Activated T-cell treated with anti-CD3 and anti-CD28 coated beads for 24 hours (primary cell): ENCODE data around the gene MIPEP.

Source experiments
- DNase-seq: peaks from one replicate; pipeline ENCODE4 v3.0.0-alpha.2; 2020; ENCODE audit warnings: low read depth

MIPEP gene

GRCh38 chr13:23852351-23852750, 36.8 kb downstream of the MIPEP start:
- no peak for DNase-seq

DNA sequence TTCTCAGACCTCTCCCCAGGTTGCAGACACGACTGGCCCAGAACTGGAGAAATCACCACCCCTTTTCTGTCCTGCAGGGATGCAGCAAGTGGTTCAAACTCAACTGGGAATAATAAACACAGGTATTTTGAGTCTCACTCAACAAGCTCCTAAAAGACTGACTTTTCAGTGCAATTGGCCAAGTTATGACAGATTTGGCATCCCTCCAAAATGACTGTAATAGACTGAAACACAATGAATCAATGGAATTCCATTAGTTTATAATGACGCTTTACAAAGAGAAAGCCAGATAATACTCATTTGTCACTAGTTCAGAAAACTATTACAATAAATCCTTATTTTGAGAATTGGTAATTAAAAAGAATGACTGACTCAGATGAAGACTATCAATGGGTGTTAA, 38.1 kb downstream of the MIPEP start:
- no peak for DNase-seq

DNA sequence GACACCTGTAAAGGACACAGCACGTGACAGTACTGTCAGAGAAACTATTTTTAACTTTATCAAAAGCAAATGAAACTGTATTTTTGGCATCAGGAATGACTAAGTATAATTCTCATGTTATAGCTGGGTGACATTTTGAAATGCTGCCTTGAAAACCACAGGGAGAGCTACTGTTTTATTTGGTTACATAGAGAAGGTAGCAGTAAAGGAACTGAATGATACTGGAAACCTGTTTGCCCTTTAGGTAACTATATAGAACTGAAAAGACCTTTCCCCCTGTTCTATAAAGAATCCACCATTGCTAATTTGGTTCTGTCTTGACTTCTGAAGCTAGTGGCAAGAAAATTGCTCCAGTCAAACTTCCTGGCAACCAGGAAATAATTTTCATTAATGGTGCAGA, 39.1 kb downstream of the MIPEP start:
- DNase-seq: no peak

DNA sequence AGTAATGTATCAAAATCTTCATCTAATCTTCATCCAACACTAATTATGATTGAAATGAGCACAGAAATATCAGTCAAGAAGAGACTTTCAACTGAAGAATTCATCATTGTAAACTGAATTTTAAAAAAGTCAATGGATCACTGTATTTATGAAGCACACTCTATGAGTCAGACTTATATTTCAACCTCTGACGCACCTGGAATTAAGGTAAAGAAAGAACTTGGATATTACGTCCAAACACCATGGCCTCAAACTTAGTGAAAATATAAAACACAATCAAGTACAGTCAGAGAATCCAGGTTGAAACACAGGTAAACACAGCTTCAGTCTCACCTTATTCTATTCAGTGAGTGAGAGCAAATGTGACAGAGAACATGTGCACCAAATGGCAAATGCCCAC, 39.5 kb downstream of the MIPEP start:
- no peak for DNase-seq

- DNase-seq: no peak
Measured at GRCh38 chr13:23848646-23849141, 40.5 kb downstream of the MIPEP start.

GRCh38 chr13:23848019-23848418, 41.2 kb downstream of the MIPEP start:
- DNase-seq: no peak

DNA sequence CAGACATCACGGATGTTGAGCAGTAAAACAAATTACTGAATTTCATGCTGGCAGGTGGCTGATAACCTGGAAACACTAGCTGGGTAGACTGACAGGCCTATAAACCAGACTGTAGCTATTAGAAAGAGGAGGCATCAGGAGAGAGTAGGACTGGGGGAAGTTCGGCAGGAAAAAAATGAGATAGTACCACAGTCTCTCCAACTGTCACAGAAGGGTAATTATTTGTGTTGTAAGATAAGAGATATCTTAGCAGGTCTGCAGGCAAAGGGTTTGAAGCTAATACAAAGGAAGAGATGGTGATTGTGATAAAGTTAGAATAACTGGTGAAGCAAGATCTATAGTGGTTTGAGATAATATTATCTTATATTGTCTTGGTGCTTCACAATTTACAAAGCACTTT, 41.7 kb downstream of the MIPEP start:
- DNase-seq: no peak

GRCh38 chr13:23845105-23845725, 44.0 kb downstream of the MIPEP start:
- DNase-seq: no peak

DNA sequence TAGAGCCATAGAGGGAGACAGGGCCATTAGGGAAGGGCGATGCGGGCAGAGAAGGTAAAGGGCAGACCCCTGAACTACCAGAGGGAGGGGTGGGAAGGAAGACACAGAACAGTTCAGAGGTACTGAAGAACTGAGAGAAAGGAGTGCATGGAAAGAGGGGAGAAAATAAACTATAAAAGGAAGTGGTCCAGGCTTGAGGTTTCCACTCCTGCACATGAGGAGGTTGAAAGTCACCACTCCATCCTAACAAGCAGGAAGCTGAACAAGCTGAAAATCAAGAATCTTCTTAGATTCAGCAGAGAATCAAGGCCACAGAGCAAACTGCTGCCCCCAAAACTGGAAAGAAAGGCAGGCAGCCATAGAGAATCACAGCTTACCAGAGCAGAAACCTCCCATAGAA, 45.1 kb downstream of the MIPEP start:
- DNase-seq: no peak

DNA sequence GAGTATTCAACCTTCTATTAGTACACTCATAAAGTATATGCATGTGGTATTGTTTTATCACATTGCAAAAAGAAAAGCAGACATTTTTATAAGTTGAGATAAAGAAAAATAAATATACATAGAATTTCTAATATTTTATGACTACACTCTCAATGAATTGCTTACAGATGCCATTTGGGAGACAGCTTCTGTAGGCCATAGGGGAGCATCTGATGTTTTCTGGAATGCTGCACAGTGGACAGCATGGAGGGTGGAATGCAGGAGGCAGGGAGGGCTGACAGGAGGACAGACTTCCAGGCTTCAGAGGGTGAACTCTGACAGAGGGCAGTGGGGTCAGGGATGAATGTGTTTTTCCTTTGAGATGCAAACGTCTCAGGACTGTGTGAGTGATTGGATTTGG, 45.8 kb downstream of the MIPEP start:
- no peak for DNase-seq

GRCh38 chr13:23842406-23842805, 46.8 kb downstream of the MIPEP start:
- no peak for DNase-seq

GRCh38 chr13:23833733-23834611, 55.2 kb downstream of the MIPEP start:
- no peak for DNase-seq

DNA sequence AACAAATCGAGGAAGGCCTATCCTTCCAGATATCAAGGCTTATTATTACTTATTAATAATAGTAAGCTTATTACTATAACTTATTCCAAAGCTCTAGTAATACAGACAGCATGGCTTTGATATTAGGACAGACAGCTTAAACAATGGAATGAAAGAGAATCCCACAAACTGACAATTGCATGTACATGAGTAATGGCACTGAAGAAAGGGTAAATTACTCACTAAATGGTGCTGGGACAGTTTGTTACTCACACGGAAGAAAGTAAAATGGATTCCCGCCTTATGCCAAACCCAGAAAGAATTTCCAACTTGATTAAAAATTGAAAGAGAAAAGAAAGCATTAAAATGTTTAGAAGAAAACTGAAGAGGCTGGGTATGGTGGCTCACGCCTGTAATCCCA, 60.3 kb downstream of the MIPEP start:
- no peak for DNase-seq

DNA sequence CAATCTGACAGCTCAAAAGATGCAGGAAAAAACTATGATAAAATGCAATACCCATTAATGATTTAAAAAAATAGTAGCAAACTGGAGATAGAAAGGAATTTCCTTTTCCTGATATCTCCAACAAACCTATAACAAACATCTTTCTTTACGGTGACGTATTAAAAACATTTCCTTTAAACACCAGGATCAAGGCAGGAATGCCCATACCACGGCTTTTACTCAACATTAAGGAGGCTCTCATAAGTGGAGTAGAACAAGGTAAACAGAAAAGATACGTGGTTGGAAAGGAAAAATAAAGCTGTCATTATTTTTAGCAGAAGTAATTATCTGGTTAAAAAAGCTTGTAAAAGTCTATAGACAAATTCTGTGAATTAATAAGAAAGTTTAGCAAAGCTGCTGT, 61.1 kb downstream of the MIPEP start:
- DNase-seq: no peak

GRCh38 chr13:23825179-23825578, 64.0 kb downstream of the MIPEP start:
- DNase-seq: no peak

DNA sequence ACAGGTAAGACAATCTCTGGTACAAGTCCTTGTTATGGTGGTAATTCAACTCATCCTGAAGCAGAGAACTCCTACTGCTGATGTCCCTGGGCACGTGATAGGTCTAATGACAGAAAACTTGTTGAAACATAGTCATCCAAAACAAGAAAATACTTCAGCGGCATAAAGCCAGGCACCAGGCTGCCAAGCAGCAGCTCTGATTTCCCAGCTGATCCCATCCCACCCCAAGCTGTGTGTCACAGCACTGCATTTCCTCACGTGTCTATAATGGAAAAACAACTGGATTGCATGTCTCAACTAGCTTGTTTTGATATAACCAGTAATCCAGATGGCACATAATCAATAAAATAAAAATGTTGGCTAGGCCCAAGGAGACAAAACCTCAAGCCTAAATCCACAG, 64.8 kb downstream of the MIPEP start:
- DNase-seq: no peak

DNA sequence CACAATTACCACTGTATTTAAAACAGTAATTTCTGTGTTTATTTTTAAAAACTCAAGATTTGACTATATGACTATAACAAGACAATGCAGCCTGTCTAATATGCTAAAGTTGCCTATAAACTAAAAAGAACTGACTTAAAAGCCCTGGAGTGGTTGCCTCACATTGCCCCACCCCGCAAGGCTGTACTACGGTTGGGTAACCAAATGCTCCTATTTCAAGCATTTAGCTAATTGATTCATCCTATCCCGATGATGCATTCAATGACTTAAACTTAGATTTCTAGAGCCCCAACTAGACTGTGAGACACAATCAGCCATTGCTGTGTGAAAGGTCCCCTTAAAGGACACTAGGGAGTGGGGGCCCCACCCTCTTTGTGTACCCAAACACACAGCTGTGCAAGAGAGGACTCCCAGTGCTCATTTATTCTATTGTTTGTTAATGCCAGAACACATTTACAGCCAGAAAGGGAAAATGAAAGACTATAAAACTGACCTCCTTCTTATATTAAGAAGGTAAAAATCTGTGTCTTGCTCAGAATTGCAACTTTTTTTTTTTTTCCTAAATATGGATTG, 66.9 kb downstream of the MIPEP start:
- DNase-seq: no peak

DNA sequence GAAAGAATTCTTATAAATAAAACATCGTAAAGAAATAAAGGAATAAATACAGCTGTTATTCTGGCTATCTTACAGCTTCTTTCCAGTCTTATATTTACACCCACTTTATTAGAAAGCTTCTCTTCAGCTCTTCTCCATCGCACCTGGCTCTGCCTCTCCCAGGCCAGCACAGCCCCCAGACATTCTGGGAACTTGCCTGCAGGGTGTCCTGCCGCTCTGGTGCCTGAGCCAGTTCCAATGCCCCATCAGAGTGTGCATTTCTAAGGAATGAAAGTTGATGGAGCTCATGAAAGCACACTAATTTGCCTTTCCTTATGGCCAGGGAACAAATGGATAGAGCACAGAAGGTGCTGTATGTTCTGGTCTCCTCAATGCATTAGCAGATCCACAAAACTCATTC, 68.7 kb downstream of the MIPEP start:
- no peak for DNase-seq

GRCh38 chr13:23817830-23818229, 71.4 kb downstream of the MIPEP start:
- no peak for DNase-seq

DNA sequence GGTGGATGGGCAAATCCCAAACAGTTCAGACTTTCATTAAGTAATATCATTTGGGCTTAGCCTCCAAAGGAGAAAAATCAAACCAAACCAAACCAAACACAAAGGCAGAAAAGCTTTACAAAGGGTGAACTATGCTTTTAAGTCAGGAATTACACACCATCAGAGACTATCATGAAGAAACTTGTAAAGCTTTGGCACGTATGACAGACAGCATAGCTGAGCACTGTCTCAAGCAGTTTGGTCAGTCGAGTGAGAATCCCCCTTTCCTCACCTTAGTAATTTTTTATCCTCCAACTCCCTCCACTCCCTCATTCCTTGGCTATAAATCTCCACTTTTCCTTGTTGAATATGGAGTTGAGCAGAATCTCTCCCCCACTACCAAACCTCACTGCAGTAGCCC, 72.1 kb downstream of the MIPEP start:
- no peak for DNase-seq

- no peak for DNase-seq
Measured at GRCh38 chr13:23813635-23814034, 75.6 kb downstream of the MIPEP start.

- no peak for DNase-seq
Measured at GRCh38 chr13:23811366-23812062, 77.7 kb downstream of the MIPEP start.
